Stimulated activated CD4-positive, alpha-beta T cell treated with anti-CD3 and anti-CD28 coated beads, Interleukin-15, amount 100 ng/mL, for 24 hours (primary cell): ENCODE results near the gene KCNC2.

Experiments used
- DNase-seq: peaks from one replicate; pipeline ENCODE4 v3.0.0-alpha.2; 2020

The KCNC2 gene

DNA sequence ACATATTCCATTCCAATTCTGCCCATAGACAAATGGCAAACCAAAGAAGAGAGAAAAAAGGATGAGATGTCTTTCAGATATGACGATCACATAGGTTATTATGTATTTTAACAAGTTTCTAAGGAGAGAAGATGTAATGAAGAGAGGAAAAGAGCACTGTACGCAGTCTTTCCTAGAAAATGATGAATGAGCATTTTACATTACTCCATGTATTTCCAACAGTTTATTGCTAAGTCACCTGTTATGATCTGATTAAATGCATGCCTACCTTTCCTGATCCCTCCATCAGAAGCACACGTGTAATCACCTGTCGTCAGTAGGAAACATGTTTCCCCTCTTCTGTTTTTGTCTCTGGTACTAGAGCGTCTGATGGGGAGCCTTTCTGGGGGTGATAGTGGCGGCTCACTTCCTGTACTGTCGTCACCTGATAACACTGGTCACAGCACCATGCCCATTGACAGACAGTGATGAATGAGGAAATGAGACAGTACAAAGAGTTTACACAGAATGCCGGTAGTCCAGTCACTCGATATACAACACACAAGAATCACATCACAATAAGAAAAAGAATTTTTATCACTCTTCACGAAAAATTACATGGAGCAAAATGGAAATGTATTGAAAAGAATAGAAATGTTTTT, 161.6 kb downstream of the KCNC2 start:
- DNase-seq, result no peak

DNA sequence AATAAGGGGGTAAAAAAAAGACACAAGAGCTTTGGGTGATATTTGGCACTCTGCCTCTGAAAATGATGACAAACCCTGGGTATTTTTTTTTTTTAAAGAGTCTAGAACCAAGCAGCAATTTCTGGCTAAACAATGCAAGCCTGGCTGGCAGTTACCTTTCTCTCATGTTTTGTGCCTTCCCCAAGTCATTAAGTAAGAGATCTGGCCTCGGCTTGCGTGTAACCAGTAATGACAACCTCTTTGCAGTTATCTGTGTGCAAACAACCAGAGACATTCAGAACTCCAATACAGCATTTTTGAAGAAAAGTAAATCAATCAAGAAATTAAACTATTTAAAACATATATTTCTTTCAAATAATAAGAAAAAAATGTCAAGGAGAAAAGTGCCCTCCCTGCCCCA, 167.5 kb downstream of the KCNC2 start:
- DNase-seq, result no peak

DNA sequence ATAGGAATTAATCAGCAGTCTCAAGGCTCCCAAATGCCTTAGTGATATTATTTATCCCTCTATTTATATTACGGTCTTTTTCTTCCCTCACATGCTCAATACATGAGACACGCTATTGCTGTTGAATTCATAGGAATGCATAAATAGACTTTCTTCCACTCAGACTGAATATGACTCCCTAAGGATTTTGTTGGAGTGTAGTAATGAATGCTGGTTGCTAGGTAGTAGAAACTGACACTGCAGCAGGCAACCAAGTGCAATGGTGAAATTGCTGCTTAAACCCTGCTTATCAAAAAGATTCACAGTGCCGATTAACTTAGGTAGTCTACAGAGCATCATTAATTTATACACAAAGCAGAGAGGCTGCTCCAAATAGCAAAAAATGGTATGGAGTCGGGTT, 168.2 kb downstream of the KCNC2 start:
- no peak for DNase-seq

DNA sequence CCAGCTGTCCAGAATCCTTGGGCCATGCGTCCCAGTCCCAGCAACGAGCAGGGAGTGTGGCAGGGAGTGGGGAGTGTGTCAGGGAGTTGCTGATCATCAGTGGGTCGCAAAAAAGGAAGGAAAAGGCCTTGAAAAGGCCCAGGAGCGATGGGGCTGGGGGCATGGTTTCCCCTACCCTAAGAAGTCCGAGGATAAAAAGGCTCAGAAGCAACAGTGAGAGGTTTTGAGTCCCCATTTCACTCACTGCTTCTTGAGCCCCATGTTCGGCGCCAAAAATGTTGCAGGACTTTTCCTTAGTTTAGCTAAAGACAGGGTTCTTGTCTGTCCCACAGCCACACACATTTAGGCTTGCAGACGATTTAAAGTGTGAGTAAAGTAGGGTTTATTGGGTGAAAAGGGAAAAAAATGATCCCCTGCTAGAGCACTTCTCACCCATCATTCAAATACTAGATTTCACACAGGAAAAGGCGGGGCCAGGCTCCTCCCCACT, 189.5 kb downstream of the KCNC2 start:
- DNase-seq, result no peak

GRCh38 chr12:75011120-75011519, 198.5 kb downstream of the KCNC2 start:
- DNase-seq, result no peak

DNA sequence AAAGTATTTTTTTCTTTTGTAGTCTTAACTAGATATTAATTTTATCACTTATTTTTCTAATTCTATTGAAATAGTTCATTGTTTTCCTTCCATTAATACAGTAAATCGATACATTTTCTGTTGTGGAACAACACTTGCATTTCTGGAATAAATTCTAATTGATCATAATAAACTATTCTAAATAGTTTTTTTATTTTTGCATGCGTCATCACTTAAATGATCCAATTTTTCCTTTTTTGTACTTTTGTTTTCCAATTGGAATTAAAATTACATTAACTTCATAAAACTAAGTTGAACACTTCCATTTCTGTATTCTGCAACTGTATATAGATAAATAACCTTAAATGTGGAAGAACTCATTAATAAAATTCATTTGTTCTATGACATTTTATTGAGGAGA, 202.5 kb downstream of the KCNC2 start:
- no peak for DNase-seq

GRCh38 chr12:75000120-75000519, 209.5 kb downstream of the KCNC2 start:
- DNase-seq, result no peak

- DNase-seq, result no peak
Measured at GRCh38 chr12:74999474-74999873, 210.2 kb downstream of the KCNC2 start.
